ENCODE data around the gene IL13. TPM values are rescaled to one million over a fixed set of nuclear protein-coding genes. Genes with fewer than 3 reads are reported as not detected.

Gene IL13
- polyA plus RNA-seq, 4 donors: 0.14 TPM; not detected in 3

GRCh38 chr5:132669455-132669820 lies 11.5 kb downstream of the IL13 start:
- no peak for DNase-seq (ENCODE audit: low read depth in 4 of 4, low spot score in 3 of 4)

- DNase-seq (ENCODE audit: low read depth in 4 of 4, low spot score in 3 of 4): no peak
Observed at GRCh38 chr5:132669966-132670882, 12.3 kb downstream of the IL13 start.

- DNase-seq (ENCODE audit: low read depth in 4 of 4, low spot score in 3 of 4): no peak
Observed at GRCh38 chr5:132671000-132671399, 13.0 kb downstream of the IL13 start.

GRCh38 chr5:132673488-132673887 lies 15.5 kb downstream of the IL13 start:
- no peak for DNase-seq (ENCODE audit: low read depth in 4 of 4, low spot score in 3 of 4)

GRCh38 chr5:132673939-132674630 lies 16.1 kb downstream of the IL13 start, which contains the start of gene IL4:
Gene IL4, plus strand, starts transcription at chr5:132673989. Its CDS starts 62 bp downstream, at chr5:132674051.
- DNase-seq (ENCODE audit: low read depth in 4 of 4, low spot score in 3 of 4): no peak

- DNase-seq (ENCODE audit: low read depth in 4 of 4, low spot score in 3 of 4): no peak
Observed at GRCh38 chr5:132674671-132675506, 16.9 kb downstream of the IL13 start.

GRCh38 chr5:132675936-132676689 lies 18.1 kb downstream of the IL13 start:
- DNase-seq (ENCODE audit: low read depth in 4 of 4, low spot score in 3 of 4): no peak

- DNase-seq (ENCODE audit: low read depth in 4 of 4, low spot score in 3 of 4): no peak
Observed at GRCh38 chr5:132677191-132677590, 19.2 kb downstream of the IL13 start.

GRCh38 chr5:132677682-132678400 lies 19.9 kb downstream of the IL13 start:
- DNase-seq (ENCODE audit: low read depth in 4 of 4, low spot score in 3 of 4): no peak

GRCh38 chr5:132678735-132679134 lies 20.8 kb downstream of the IL13 start:
- no peak for DNase-seq (ENCODE audit: low read depth in 4 of 4, low spot score in 3 of 4)

- DNase-seq (ENCODE audit: low read depth in 4 of 4, low spot score in 3 of 4): no peak
Observed at GRCh38 chr5:132679166-132679565, 21.2 kb downstream of the IL13 start.

GRCh38 chr5:132679717-132680380 lies 21.9 kb downstream of the IL13 start:
- DNase-seq (ENCODE audit: low read depth in 4 of 4, low spot score in 3 of 4): no peak

- DNase-seq (ENCODE audit: low read depth in 4 of 4, low spot score in 3 of 4): no peak
Observed at GRCh38 chr5:132680780-132681475, 23.0 kb downstream of the IL13 start.

GRCh38 chr5:132681476-132681831 lies 23.5 kb downstream of the IL13 start:
- no peak for DNase-seq (ENCODE audit: low read depth in 4 of 4, low spot score in 3 of 4)

- no peak for DNase-seq (ENCODE audit: low read depth in 4 of 4, low spot score in 3 of 4)
Observed at GRCh38 chr5:132681983-132682382, 24.0 kb downstream of the IL13 start.

GRCh38 chr5:132684491-132684890 lies 26.5 kb downstream of the IL13 start:
- DNase-seq (ENCODE audit: low read depth in 4 of 4, low spot score in 3 of 4): no peak

- DNase-seq (ENCODE audit: low read depth in 4 of 4, low spot score in 3 of 4): no peak
Observed at GRCh38 chr5:132684922-132685720, 27.1 kb downstream of the IL13 start.

GRCh38 chr5:132686193-132686592 lies 28.2 kb downstream of the IL13 start:
- no peak for DNase-seq (ENCODE audit: low read depth in 4 of 4, low spot score in 3 of 4)
